Upper lobe of right lung (tissue), 1 donor: ENCODE results near the gene USP11. TPM values are rescaled to one million over a fixed set of nuclear protein-coding genes. Genes with fewer than 3 reads are reported as not detected.

Experiments used
- ATAC-seq: fragments of 200-7000 bp; cut with Tn5 transposase; one replicate; pipeline ENCODE4 v1.9.1; 2020; ENCODE audit warnings: mild to moderate bottlenecking, moderate library complexity
- DNase-seq: peaks from one replicate; pipeline ENCODE4 v3.0.0-alpha.2; 2020
- H3K27ac ChIP-seq: fragments of 200-600 bp; one replicate; pipeline ENCODE4 v1.8.0; 2022
- H3K27me3 ChIP-seq: fragments of 200-600 bp; one replicate; pipeline ENCODE4 v1.8.0; 2022; ENCODE audit warnings: mild to moderate bottlenecking
- H3K36me3 ChIP-seq: fragments of 200-600 bp; one replicate; pipeline ENCODE4 v1.8.0; 2022
- H3K4me1 ChIP-seq: fragments of 200-600 bp; one replicate; pipeline ENCODE4 v1.8.0; 2022
- H3K4me3 ChIP-seq: fragments of 200-600 bp; one replicate; pipeline ENCODE4 v1.8.0; 2022; ENCODE audit warnings: mild to moderate bottlenecking
- H3K9me3 ChIP-seq: fragments of 200-600 bp; one replicate; pipeline ENCODE4 v1.8.0; 2022
- CTCF ChIP-seq: fragments of 200-600 bp; IDR thresholded peaks from one replicate; pipeline ENCODE4 v1.8.0; 2022; ENCODE audit warnings: antibody characterized with exemption
- intact Hi-C: fragments of 100-400 bp; cut with DNase I; formaldehyde crosslinking; loops from one replicate; pipeline ENCODE4 v1.11.0; 2022
- total RNA-seq: library from RNA; stranded (reverse); fragmentation: NEBNext Ultra II Directional; extraction: Animal tissue kit (Norgen Biotek cat#: 25700); gene quantifications from one replicate; pipeline ENCODE4 v1.2.1, GENCODE V29; 2021
- donor health status: DM: no; HTN: yes; CAD: no; lungs with severe emphysema.

Gene USP11
- total RNA-seq, 1 donor from 2014 or later, result 56.0 TPM

- Histone ChIP-seq H3K36me3 (no peaks in the 10 kb centered on the region), H3K27me3 (no peaks in the 10 kb centered on the region), H3K4me3 (no peak overlapping the region), H3K9me3 (no peaks in the 10 kb centered on the region), H3K27ac (no peak overlapping the region), H3K4me1 (no peaks in the 10 kb centered on the region)
- DNase-seq (no peak), ATAC-seq (peak; percentile 46)
- no peak for TF ChIP-seq CTCF
- intact Hi-C loops, result no loop called here
Observed at GRCh38 chrX:47264483-47265173, 31.8 kb downstream of the USP11 start.

GRCh38 chrX:47266643-47267042 lies 33.8 kb downstream of the USP11 start:
- Histone ChIP-seq H3K4me1 (no peaks in the 10 kb centered on the region), H3K27ac (no peak overlapping the region), H3K27me3 (no peaks in the 10 kb centered on the region), H3K9me3 (no peaks in the 10 kb centered on the region), H3K4me3 (no peak overlapping the region), H3K36me3 (no peaks in the 10 kb centered on the region)
- DNase-seq (no peak), ATAC-seq (no peak)
- no peak for TF ChIP-seq CTCF
- intact Hi-C loops, result no loop called here

- ATAC-seq, result no peak
- intact Hi-C loops, result no loop called here
- Histone ChIP-seq H3K27me3 (no peaks in the 10 kb centered on the region), H3K27ac (no peak overlapping the region), H3K36me3 (no peaks in the 10 kb centered on the region), H3K4me1 (no peaks in the 10 kb centered on the region), H3K4me3 (no peak overlapping the region), H3K9me3 (no peaks in the 10 kb centered on the region)
- no peak for DNase-seq
- no peak for TF ChIP-seq CTCF
Observed at GRCh38 chrX:47272013-47272408, 39.2 kb downstream of the USP11 start.

- H3K36me3 ChIP-seq, result no peaks in the 10 kb centered on the region
- no peaks in the 10 kb centered on the region for H3K9me3 ChIP-seq
- intact Hi-C loops, result no loop called here
- H3K4me1 ChIP-seq, result no peaks in the 10 kb centered on the region
- H3K4me3 ChIP-seq, result no peak overlapping the region
- ATAC-seq, result no peak
- TF ChIP-seq CTCF, result no peak
- H3K27ac ChIP-seq, result no peak overlapping the region
- DNase-seq, result no peak
- no peaks in the 10 kb centered on the region for H3K27me3 ChIP-seq
Observed at GRCh38 chrX:47273011-47273730, 40.4 kb downstream of the USP11 start.

- Histone ChIP-seq H3K36me3 (no peaks in the 10 kb centered on the region), H3K9me3 (no peaks in the 10 kb centered on the region), H3K4me1 (no peaks in the 10 kb centered on the region), H3K27me3 (no peaks in the 10 kb centered on the region), H3K4me3 (no peak overlapping the region), H3K27ac (no peak overlapping the region)
- no peak for TF ChIP-seq CTCF
- ATAC-seq (no peak), DNase-seq (no peak)
- intact Hi-C loops, result no loop called here
Observed at GRCh38 chrX:47278691-47279090, 45.9 kb downstream of the USP11 start.
